T-helper 1 cell (primary cell): ENCODE measurements around the gene MNDA.
"Not testable (repeated sequence)": the region's sequence is repeated elsewhere in the genome, so short reads cannot be mapped to it uniquely, and the experiment has no call there.

Source experiments
- DNase-seq, 5 donors: peaks; one replicate each; pipeline ENCODE4 v3.0.0-alpha.2; 2012 to 2020

MNDA gene

GRCh38 chr1:158839566-158839965 lies 8.4 kb downstream of the MNDA start:
- DNase-seq, result no peak

GRCh38 chr1:158840236-158840635 lies 9.1 kb downstream of the MNDA start:
- no peak for DNase-seq

GRCh38 chr1:158864595-158864994 lies 33.4 kb downstream of the MNDA start:
- no peak for DNase-seq

- not testable (repeated sequence) for DNase-seq
Observed at GRCh38 chr1:158870438-158870837, 39.3 kb downstream of the MNDA start.

- no peak for DNase-seq
Observed at GRCh38 chr1:158873141-158873540, 42.0 kb downstream of the MNDA start.

GRCh38 chr1:158893654-158894053 lies 62.5 kb downstream of the MNDA start:
- DNase-seq, result no peak

- DNase-seq, result no peak
Observed at GRCh38 chr1:158898722-158899121, 67.6 kb downstream of the MNDA start.
